ENCODE results near the gene IL1R2. TPM values are rescaled to one million over a fixed set of nuclear protein-coding genes. Genes with fewer than 3 reads are reported as not detected.

IL1R2 gene
- total and polyA plus RNA-seq, 2 of the 13 experiments (the other 11 are each of a cell fraction or from before 2014, with no cell fraction given) = 3.6 to 7.3 TPM

GRCh38 chr2:102058293-102058833, 66.6 kb downstream of the IL1R2 start:
- H4K20me1 ChIP-seq (ENCODE audit: insufficient read depth, low read length) = no peaks in the 10 kb centered on the region
- POLR2A ChIA-PET = interaction anchor here (0.8 to 3.3 kb wide), 11 partner anchors 9 to 108 kb away, joined by 3 to 35 read pairs (median 4); partner anchors contain the start of gene IL1R1
- H3K4me2 ChIP-seq (ENCODE audit: low read depth, low read length) = peak overlapping the region; percentile 66
- peaks cover 89% of the 10 kb centered on the region for H3K4me1 ChIP-seq (ENCODE audit: insufficient read depth, low read length)
- BruUV-seq (replicated peaks) = TSS peak; percentile 81
- WGBS (ENCODE audit: low lambda C conversion rate) = 70% methylated on average over 8 of the region's 8 CpGs
- H3K9me3 ChIP-seq (ENCODE audit: low read length) = no peaks in the 10 kb centered on the region
- H3K4me3 ChIP-seq (replicated peaks in 1 of 3; ENCODE audit: insufficient read depth in 1 of 3, low read depth in 2 of 3, low read length in 3 of 3) = 0 out of 6 replicates have a peak overlapping the region, but pooled peaks of 1 of the 3 experiments have one; percentile 34
- no peaks in the 10 kb centered on the region for H3K36me3 ChIP-seq (replicated peaks in 1 of 2; ENCODE audit: control insufficient read depth in 1 of 2, insufficient read depth in 2 of 2, low read length in 2 of 2)
- no peaks in the 10 kb centered on the region for H3K79me2 ChIP-seq (ENCODE audit: insufficient read depth, low read length)
- intact Hi-C loops (cut with micrococcal nuclease; ENCODE audit: unreplicated experiment) (loop anchor here (1.0 to 2.0 kb wide), 2 partner anchors 31 to 98 kb away; no protein-coding TSS in a partner anchor), in situ Hi-C loops (cut with HindIII; ENCODE audit: extremely low pct_ligation_motif_present, low pct_unique_long_range_greater_than_20kb) (no loop called here)
- CTCF ChIA-PET (ENCODE audit: low intra/inter-chr PET ratio, low total read pairs) = no interaction called here
- peak; percentile 17 for ATAC-seq
- peak overlapping the region; percentile 60 for H3K9ac ChIP-seq (ENCODE audit: insufficient read depth, low read depth, low read length)
- H2AFZ ChIP-seq (ENCODE audit: low read length) = no peak overlapping the region
- H3K27me3 ChIP-seq (ENCODE audit: control insufficient read depth in 1 of 2, insufficient read depth in 2 of 2, low read length in 2 of 2) = no peaks in the 10 kb centered on the region
- DNase-seq (ENCODE audit: low spot score) = no peak
- peak overlapping the region; percentile 89 for H3K27ac ChIP-seq (ENCODE audit: extremely low read length, insufficient read depth, low read length)
- FAIRE-seq = no peak
- TF ChIP-seq ZMYM2 (CRISPR knock-in tag; IDR thresholded peaks at IDR 0.05) = peak; percentile 3; the same call in 1 of the 2 replicates
- 0 out of 2 replicates have a peak, but pooled peaks have one; percentile 6 for TF ChIP-seq ZNF605 (CRISPR knock-in tag; IDR thresholded peaks at IDR 0.05)
- peak; percentile 11 for TF ChIP-seq ASH2L (IDR thresholded peaks at IDR 0.05; ENCODE audit: insufficient read length, low read depth, low read length)
- TF ChIP-seq ZNF629 (CRISPR knock-in tag; conservative IDR thresholded peaks at IDR 0.05) = no peak
- no peak for TF ChIP-seq ZNF503 (CRISPR knock-in tag; IDR thresholded peaks at IDR 0.05)
- no peak; the same call in 1 of the 2 replicates for TF ChIP-seq SNAPC5 (CRISPR knock-in tag; IDR thresholded peaks at IDR 0.05; ENCODE audit: borderline replicate concordance)
- no peak for TF ChIP-seq KAT7 (CRISPR knock-in tag; IDR thresholded peaks at IDR 0.05; ENCODE audit: borderline replicate concordance)
- no peak for TF ChIP-seq HOXA5 (CRISPR knock-in tag; IDR thresholded peaks at IDR 0.05)
- TF ChIP-seq AFF4 (CRISPR knock-in tag; IDR thresholded peaks at IDR 0.05) = peak; percentile 66; the same call in 1 of the 2 replicates
- TF ChIP-seq ZBTB4 (CRISPR knock-in tag; IDR thresholded peaks at IDR 0.05; ENCODE audit: borderline replicate concordance) = 0 out of 2 replicates have a peak, but pooled peaks have one; percentile 2
- TF ChIP-seq DBP (CRISPR knock-in tag; IDR thresholded peaks at IDR 0.05; ENCODE audit: not compliant biosample characterization) = no peak
- no peak for TF ChIP-seq ZNF17 (CRISPR knock-in tag; IDR thresholded peaks at IDR 0.05)
- TF ChIP-seq ZNF256 (CRISPR knock-in tag; conservative IDR thresholded peaks at IDR 0.05) = no peak
